Progenitor cell of endocrine pancreas (in vitro differentiated cells): ENCODE results near the gene ATG10. TPM values are rescaled to one million over a fixed set of nuclear protein-coding genes. Genes with fewer than 3 reads are reported as not detected.

Experiments
- DNase-seq: peaks from one replicate; pipeline ENCODE4 v3.0.0; 2021; ENCODE audit warnings: low spot score; ENCODE audit not compliant: unreplicated experiment
- H3K27ac Mint-ChIP-seq: 2 replicates; pipeline ENCODE4 v1.8.0; 2021; ENCODE audit warnings: mild to moderate bottlenecking, moderate library complexity, mixed read lengths
- H3K27me3 Mint-ChIP-seq: 2 replicates; pipeline ENCODE4 v1.8.0; 2021; ENCODE audit warnings: mixed read lengths
- H3K36me3 Mint-ChIP-seq: 2 replicates; pipeline ENCODE4 v1.8.0; 2022; ENCODE audit warnings: mixed read lengths; ENCODE audit not compliant: insufficient read depth
- H3K4me1 Mint-ChIP-seq: 2 replicates; pipeline ENCODE4 v1.8.0; 2021; ENCODE audit warnings: low read depth, mixed read lengths
- H3K4me3 Mint-ChIP-seq: 2 replicates; pipeline ENCODE4 v1.8.0; 2021; ENCODE audit warnings: low read depth, mild to moderate bottlenecking, moderate library complexity, mixed read lengths
- H3K9me3 Mint-ChIP-seq: 2 replicates; pipeline ENCODE4 v1.8.0; 2021; ENCODE audit warnings: low read depth, mixed read lengths
- CTCF ChIP-seq: fragments of 200-600 bp; sonication (generic); IDR thresholded peaks from one replicate; pipeline ENCODE4 v1.5.0; 2021; ENCODE audit warnings: antibody characterized with exemption, mild to moderate bottlenecking; ENCODE audit not compliant: unreplicated experiment
- total RNA-seq: library from RNA; stranded (reverse); gene quantifications from 2 replicates; pipeline ENCODE4 v1.2.1, GENCODE V29; 2021

Gene ATG10
- total RNA-seq, 1 donor from 2014 or later: 10.8 TPM

- Mint-ChIP-seq H3K36me3 (no peaks in the 10 kb centered on the region), H3K4me1 (no peaks in the 10 kb centered on the region), H3K27ac (no peak overlapping the region), H3K9me3 (peaks cover 15% of the 10 kb centered on the region), H3K4me3 (no peak overlapping the region), H3K27me3 (no peaks in the 10 kb centered on the region)
- DNase-seq: no peak
- TF ChIP-seq CTCF: no peak
These were observed 171.2 kb downstream of the ATG10 start for GRCh38 chr5:82142928-82143577.

GRCh38 chr5:82147860-82148573, 176.2 kb downstream of the ATG10 start:
- no peak for TF ChIP-seq CTCF
- Mint-ChIP-seq H3K9me3 (peaks cover 4% of the 10 kb centered on the region), H3K4me1 (peaks cover 4% of the 10 kb centered on the region), H3K36me3 (no peaks in the 10 kb centered on the region), H3K4me3 (no peak overlapping the region), H3K27me3 (no peaks in the 10 kb centered on the region), H3K27ac (no peak overlapping the region)
- no peak for DNase-seq

GRCh38 chr5:82149434-82149833, 177.6 kb downstream of the ATG10 start:
- Mint-ChIP-seq H3K27me3 (no peaks in the 10 kb centered on the region), H3K4me3 (no peak overlapping the region), H3K9me3 (no peaks in the 10 kb centered on the region), H3K4me1 (peaks cover 4% of the 10 kb centered on the region), H3K36me3 (no peaks in the 10 kb centered on the region), H3K27ac (no peak overlapping the region)
- no peak for TF ChIP-seq CTCF
- DNase-seq: no peak

- Mint-ChIP-seq H3K27me3 (no peaks in the 10 kb centered on the region), H3K4me3 (no peak overlapping the region), H3K36me3 (no peaks in the 10 kb centered on the region), H3K4me1 (peaks cover 4% of the 10 kb centered on the region), H3K9me3 (no peaks in the 10 kb centered on the region), H3K27ac (no peak overlapping the region)
- no peak for TF ChIP-seq CTCF
- no peak for DNase-seq
These were observed 178.7 kb downstream of the ATG10 start for GRCh38 chr5:82150559-82150958.

- no peak for DNase-seq
- no peak for TF ChIP-seq CTCF
- Mint-ChIP-seq H3K9me3 (no peaks in the 10 kb centered on the region), H3K4me1 (peaks cover 4% of the 10 kb centered on the region), H3K27me3 (no peaks in the 10 kb centered on the region), H3K36me3 (no peaks in the 10 kb centered on the region), H3K4me3 (no peak overlapping the region), H3K27ac (no peak overlapping the region)
These were observed 179.4 kb downstream of the ATG10 start for GRCh38 chr5:82151204-82151603.
